Fibroblast of skin of abdomen (primary cell): ENCODE results near the gene TP53I11.

Experiments
- DNase-seq: peaks from one replicate; pipeline ENCODE4 v3.0.0-alpha.2; 2013

Gene TP53I11

GRCh38 chr11:44938066-44938691 lies 12.5 kb downstream of the TP53I11 start:
- no peak for DNase-seq

- DNase-seq: no peak
These were observed 13.6 kb downstream of the TP53I11 start for GRCh38 chr11:44936951-44937543.

- DNase-seq: peak; percentile 73
These were observed 14.2 kb downstream of the TP53I11 start for GRCh38 chr11:44936525-44936924.

- no peak for DNase-seq
These were observed 15.9 kb downstream of the TP53I11 start for GRCh38 chr11:44934735-44935250.

GRCh38 chr11:44934110-44934509 lies 16.6 kb downstream of the TP53I11 start:
- no peak for DNase-seq

GRCh38 chr11:44931466-44931865 lies 19.2 kb downstream of the TP53I11 start:
- no peak for DNase-seq

GRCh38 chr11:44930588-44931302 lies 19.9 kb downstream of the TP53I11 start:
- DNase-seq: no peak

- DNase-seq: no peak
These were observed 21.9 kb downstream of the TP53I11 start for GRCh38 chr11:44928816-44929215.

GRCh38 chr11:44928144-44928543 lies 22.5 kb downstream of the TP53I11 start:
- DNase-seq: no peak

GRCh38 chr11:44927174-44927661 lies 23.5 kb downstream of the TP53I11 start:
- DNase-seq: peak; percentile 48

GRCh38 chr11:44926036-44926435 lies 24.6 kb downstream of the TP53I11 start:
- DNase-seq: no peak

- no peak for DNase-seq
These were observed 26.9 kb downstream of the TP53I11 start for GRCh38 chr11:44923806-44924205.

- no peak for DNase-seq
These were observed 27.6 kb downstream of the TP53I11 start for GRCh38 chr11:44923115-44923514.

GRCh38 chr11:44920451-44920850 lies 30.2 kb downstream of the TP53I11 start:
- no peak for DNase-seq

GRCh38 chr11:44917741-44918140 lies 32.9 kb downstream of the TP53I11 start:
- DNase-seq: no peak

GRCh38 chr11:44916801-44917385 lies 33.8 kb downstream of the TP53I11 start:
- no peak for DNase-seq

GRCh38 chr11:44916331-44916730 lies 34.4 kb downstream of the TP53I11 start:
- DNase-seq: no peak

- DNase-seq: no peak
These were observed 35.1 kb downstream of the TP53I11 start for GRCh38 chr11:44915621-44916020.

- no peak for DNase-seq
These were observed 35.7 kb downstream of the TP53I11 start for GRCh38 chr11:44915004-44915403.

GRCh38 chr11:44914105-44914504 lies 36.6 kb downstream of the TP53I11 start:
- DNase-seq: no peak

GRCh38 chr11:44913502-44913901 lies 37.2 kb downstream of the TP53I11 start:
- no peak for DNase-seq

- DNase-seq: no peak
These were observed 38.3 kb downstream of the TP53I11 start for GRCh38 chr11:44912270-44912987.
